A673 (cell line): ENCODE measurements around the gene MGAT3. TPM values are rescaled to one million over a fixed set of nuclear protein-coding genes. Genes with fewer than 3 reads are reported as not detected.

Source experiments
- BruUV-seq: library from RNA; stranded (reverse); fragments of 400-500 nt; replicated peaks from 2 replicates; lab custom pipeline; 2021; lab: Mats Ljungman, UMichigan
- CTCF ChIA-PET: fragments of 300-600 bp; sonication (Branson Sonifier 250); formaldehyde crosslinking; loops from one replicate; lab custom pipeline; 2022; ENCODE audit warnings: antibody characterized with exemption; lab: Charles Lee
- POLR2A ChIA-PET: fragments of 300-600 bp; sonication (Branson Sonifier 250); formaldehyde crosslinking; loops from one replicate; lab custom pipeline; 2022; ENCODE audit warnings: antibody characterized with exemption; ENCODE audit not compliant: low non-redundant PET; lab: Charles Lee
- DNase-seq: peaks from one replicate; pipeline ENCODE4 v3.0.0-alpha.2; 2015; ENCODE audit warnings: low spot score
- H3K27ac ChIP-seq: fragments of 200-600 bp; sonication (generic); 2 replicates; pipeline ENCODE4 v1.5.1; 2016; ENCODE audit warnings: mixed run types, low read depth, mild to moderate bottlenecking, mixed read lengths, antibody characterized with exemption, low read length; ENCODE audit not compliant: poor library complexity, severe bottlenecking
- H3K27me3 ChIP-seq: fragments of 200-600 bp; sonication (generic); replicated peaks from 2 replicates; pipeline ENCODE4 v1.6.1; 2017; ENCODE audit warnings: mixed run types, low read depth, mild to moderate bottlenecking, mixed read lengths, antibody characterized with exemption, low read length; ENCODE audit not compliant: insufficient read depth, poor library complexity
- H3K36me3 ChIP-seq: fragments of 200-600 bp; sonication (generic); 2 replicates; pipeline ENCODE4 v1.6.1; 2016; ENCODE audit warnings: mixed run types, mild to moderate bottlenecking, mixed read lengths, antibody characterized with exemption, low read length; ENCODE audit not compliant: insufficient read depth, poor library complexity, severe bottlenecking
- H3K4me1 ChIP-seq: fragments of 200-600 bp; sonication (generic); 2 replicates; pipeline ENCODE4 v1.6.1; 2017; ENCODE audit warnings: mixed run types, mild to moderate bottlenecking, mixed read lengths, antibody characterized with exemption, low read length; ENCODE audit not compliant: insufficient read depth, poor library complexity, severe bottlenecking
- H3K4me3 ChIP-seq: fragments of 200-600 bp; sonication (generic); 2 replicates; pipeline ENCODE4 v1.5.1; 2016; ENCODE audit warnings: low read depth, mixed run types, mild to moderate bottlenecking, mixed read lengths, low read length; ENCODE audit not compliant: poor library complexity, severe bottlenecking
- H3K9me3 ChIP-seq: fragments of 200-600 bp; sonication (generic); 2 replicates; pipeline ENCODE4 v1.6.1; 2016; ENCODE audit warnings: mixed run types, low read depth, mild to moderate bottlenecking, mixed read lengths, antibody characterized with exemption, low read length; ENCODE audit not compliant: poor library complexity, severe bottlenecking
- CTCF ChIP-seq: fragments of 300-800, 200-600 bp; sonication (generic); conservative IDR thresholded peaks from 2 replicates; pipeline ENCODE4 v1.5.1; 2017; ENCODE audit warnings: low read depth, mild to moderate bottlenecking, antibody characterized with exemption, low read length, moderate library complexity, mixed read lengths
- EZH2 ChIP-seq: fragments of 200-600 bp; sonication (generic); IDR thresholded peaks from 2 replicates; pipeline ENCODE4 v1.6.1; 2017; ENCODE audit warnings: borderline replicate concordance, low read depth, mild to moderate bottlenecking, mixed read lengths, antibody characterized with exemption, low read length; ENCODE audit not compliant: poor library complexity, severe bottlenecking
- intact Hi-C: fragments of 100-400 bp; cut with micrococcal nuclease; formaldehyde crosslinking; loops from one replicate; pipeline ENCODE4 v1.10.0; 2022; ENCODE audit not compliant: unreplicated experiment
- total RNA-seq: library from RNA; stranded (reverse); gene quantifications from 2 replicates; pipeline ENCODE4 v1.2.3, GENCODE V29; 2021

MGAT3 gene
- total RNA-seq, 1 experiment from 2014 or later, result 2.7 TPM

- intact Hi-C loops, result no loop called here
- BruUV-seq, result no TSS peak
- Histone ChIP-seq H3K4me3 (no peak overlapping the region), H3K27ac (no peak overlapping the region), H3K4me1 (no peaks in the 10 kb centered on the region), H3K9me3 (no peaks in the 10 kb centered on the region), H3K36me3 (no peaks in the 10 kb centered on the region), H3K27me3 (no peaks in the 10 kb centered on the region)
- TF ChIP-seq CTCF, result no peak
- TF ChIP-seq EZH2, result no peak
- POLR2A ChIA-PET, result no interaction called here
- DNase-seq, result no peak
- CTCF ChIA-PET, result no interaction called here
Measured at GRCh38 chr22:39444247-39444800, 12.5 kb upstream of the MGAT3 start.

- no TSS peak for BruUV-seq
- no peak for DNase-seq
- Histone ChIP-seq H3K36me3 (no peaks in the 10 kb centered on the region), H3K4me1 (no peaks in the 10 kb centered on the region), H3K27me3 (no peaks in the 10 kb centered on the region), H3K4me3 (no peak overlapping the region), H3K9me3 (no peaks in the 10 kb centered on the region), H3K27ac (no peak overlapping the region)
- ChIA-PET POLR2A (no interaction called here), CTCF (no interaction called here)
- intact Hi-C loops, result no loop called here
- no peak for TF ChIP-seq CTCF
Measured at GRCh38 chr22:39444937-39445465, 11.8 kb upstream of the MGAT3 start.

GRCh38 chr22:39445678-39446077, 11.1 kb upstream of the MGAT3 start:
- H3K36me3 ChIP-seq, result no peaks in the 10 kb centered on the region
- TF ChIP-seq EZH2 (no peak), CTCF (no peak)
- ChIA-PET POLR2A (no interaction called here), CTCF (no interaction called here)
- H3K9me3 ChIP-seq, result no peaks in the 10 kb centered on the region
- no TSS peak for BruUV-seq
- no peaks in the 10 kb centered on the region for H3K27me3 ChIP-seq
- no peaks in the 10 kb centered on the region for H3K4me1 ChIP-seq
- no peak for DNase-seq
- H3K4me3 ChIP-seq, result no peak overlapping the region
- intact Hi-C loops, result no loop called here
- H3K27ac ChIP-seq, result no peak overlapping the region
